Activated T-helper 1 cell treated with anti-CD3 and anti-CD28 coated beads, Interleukin-2, amount 50 U/mL, for 16 hours (primary cell): ENCODE measurements around the gene CMBL.

Experiments
- DNase-seq, 2 donors: peaks; one replicate each; pipeline ENCODE4 v3.0.0-alpha.2; 2020; ENCODE audit warnings: low read depth in 1 of 2, low spot score in 1 of 2

The CMBL gene

GRCh38 chr5:10333154-10334006 is 25.7 kb upstream of the CMBL start:
- no peak for DNase-seq

GRCh38 chr5:10332301-10332700 is 24.6 kb upstream of the CMBL start:
- no peak for DNase-seq

GRCh38 chr5:10331341-10331796 is 23.7 kb upstream of the CMBL start:
- DNase-seq: no peak

- no peak for DNase-seq
Observed at GRCh38 chr5:10330511-10331230, 23.0 kb upstream of the CMBL start.

- no peak for DNase-seq
Observed at GRCh38 chr5:10329820-10330481, 22.2 kb upstream of the CMBL start.

- DNase-seq: no peak
Observed at GRCh38 chr5:10329446-10329819, 21.7 kb upstream of the CMBL start.

GRCh38 chr5:10328323-10328722 is 20.6 kb upstream of the CMBL start:
- DNase-seq: no peak

GRCh38 chr5:10324518-10325370 is 17.0 kb upstream of the CMBL start:
- no peak for DNase-seq

- DNase-seq: no peak
Observed at GRCh38 chr5:10323588-10324488, 16.1 kb upstream of the CMBL start.

GRCh38 chr5:10321882-10322281 is 14.2 kb upstream of the CMBL start:
- no peak for DNase-seq

GRCh38 chr5:10320793-10321192 is 13.1 kb upstream of the CMBL start:
- no peak for DNase-seq

- no peak for DNase-seq
Observed at GRCh38 chr5:10319202-10319851, 11.6 kb upstream of the CMBL start.

- no peak for DNase-seq
Observed at GRCh38 chr5:10317825-10318682, 10.4 kb upstream of the CMBL start.

- no peak for DNase-seq
Observed at GRCh38 chr5:10315824-10316509, 8.3 kb upstream of the CMBL start.

- DNase-seq: no peak
Observed at GRCh38 chr5:10315201-10315600, 7.5 kb upstream of the CMBL start.

- no peak for DNase-seq
Observed at GRCh38 chr5:10311595-10312425, 4.1 kb upstream of the CMBL start.
